DND-41 (cell line): ENCODE data around the gene ZNF571.

Experiments used
- ATAC-seq: fragments of 200-7000 bp; cut with Tn5 transposase; 3 replicates; pipeline ENCODE4 v1.9.1; 2021; ENCODE audit warnings: low read depth; ENCODE audit not compliant: insufficient read depth
- DNase-seq: peaks from one replicate; pipeline ENCODE4 v3.0.0-alpha.2; 2020
- H2AFZ ChIP-seq: 2 replicates; pipeline ENCODE4 v1.6.0; 2012; ENCODE audit warnings: low read depth, low read length
- H3K27ac ChIP-seq: 2 replicates; pipeline ENCODE4 v1.5.1; 2012; ENCODE audit warnings: low read length, inconsistent platforms
- H3K27me3 ChIP-seq: fragments of 200-600 bp; sonication (generic); 2 replicates; pipeline ENCODE4 v1.6.0; 2012; ENCODE audit warnings: low read length, mild to moderate bottlenecking, inconsistent platforms; ENCODE audit not compliant: insufficient read depth, poor library complexity
- H3K36me3 ChIP-seq: 2 replicates; pipeline ENCODE4 v1.5.1; 2012; ENCODE audit warnings: low read length, inconsistent platforms; ENCODE audit not compliant: insufficient read depth
- H3K4me1 ChIP-seq: 2 replicates; pipeline ENCODE4 v1.5.1; 2012; ENCODE audit warnings: mild to moderate bottlenecking, low read length; ENCODE audit not compliant: insufficient read depth
- H3K4me2 ChIP-seq: 2 replicates; pipeline ENCODE4 v1.6.0; 2012; ENCODE audit warnings: mild to moderate bottlenecking, moderate library complexity, low read length, inconsistent platforms; ENCODE audit not compliant: insufficient read depth
- H3K4me3 ChIP-seq, 2 experiments: fragments of 200-600 bp in 1 of 2; shearing (Covaris generic) in 1 of 2; 2 replicates each; pipeline ENCODE4 v1.5.1; 2012 to 2016; ENCODE audit warnings: inconsistent platforms in 2 of 2, low read length in 2 of 2, mild to moderate bottlenecking in 2 of 2, low read depth in 1 of 2, moderate library complexity in 1 of 2
- H3K79me2 ChIP-seq: 2 replicates; pipeline ENCODE4 v1.6.0; 2012; ENCODE audit warnings: low read length, inconsistent platforms; ENCODE audit not compliant: insufficient read depth
- H3K9ac ChIP-seq: 2 replicates; pipeline ENCODE4 v1.6.0; 2012; ENCODE audit warnings: low read depth, mild to moderate bottlenecking, inconsistent platforms, low read length, moderate library complexity
- H3K9me3 ChIP-seq: 2 replicates; pipeline ENCODE4 v1.5.1; 2012; ENCODE audit warnings: low read length, moderate library complexity, mild to moderate bottlenecking, inconsistent platforms; ENCODE audit not compliant: insufficient read depth, severe bottlenecking
- H4K20me1 ChIP-seq: 2 replicates; pipeline ENCODE4 v1.6.0; 2012; ENCODE audit warnings: low read length; ENCODE audit not compliant: insufficient read depth
- EZH2 ChIP-seq: IDR thresholded peaks from 3 replicates; pipeline ENCODE4 v1.6.1; 2012; ENCODE audit warnings: borderline replicate concordance, low read depth, mild to moderate bottlenecking, moderate library complexity, low read length, inconsistent platforms; ENCODE audit not compliant: severe bottlenecking
- TF ChIP-seq, protein P1 (sequence below): IDR thresholded peaks from 2 replicates; pipeline ENCODE4 v1.5.1; 2012; ENCODE audit warnings: borderline replicate concordance, low read length, moderate library complexity, mild to moderate bottlenecking; ENCODE audit not compliant: poor library complexity, severe bottlenecking; ENCODE audit errors: extremely low read depth

The ZNF571 gene

DNA sequence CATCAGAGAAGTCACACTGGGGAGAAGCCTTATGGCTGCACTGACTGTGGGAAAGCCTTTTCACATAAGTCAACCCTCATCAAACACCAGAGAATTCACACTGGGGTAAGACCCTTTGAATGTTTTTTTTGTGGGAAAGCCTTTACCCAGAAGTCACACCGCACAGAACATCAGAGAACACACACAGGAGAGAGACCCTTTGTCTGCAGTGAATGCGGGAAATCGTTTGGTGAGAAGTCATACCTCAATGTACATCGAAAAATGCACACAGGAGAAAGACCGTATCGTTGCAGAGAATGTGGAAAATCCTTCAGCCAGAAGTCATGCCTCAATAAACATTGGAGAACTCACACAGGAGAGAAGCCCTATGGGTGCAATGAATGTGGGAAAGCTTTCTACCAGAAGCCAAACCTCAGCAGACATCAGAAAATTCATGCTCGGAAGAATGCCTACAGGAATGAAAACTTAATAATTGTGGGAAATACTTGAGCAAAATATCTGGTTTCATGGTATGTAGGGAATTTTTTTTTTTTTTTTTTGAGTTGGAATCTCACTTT, 57.1 kb downstream of the ZNF571 start:
- Histone ChIP-seq H3K79me2 (no peaks in the 10 kb centered on the region), H3K4me2 (no peak overlapping the region), H3K27me3 (no peaks in the 10 kb centered on the region), H3K4me3 (no peak overlapping the region), H3K9me3 (peaks cover 26% of the 10 kb centered on the region), H3K9ac (no peak overlapping the region), H3K4me1 (no peaks in the 10 kb centered on the region), H4K20me1 (no peaks in the 10 kb centered on the region), H2AFZ (no peak overlapping the region), H3K36me3 (no peaks in the 10 kb centered on the region), H3K27ac (no peak overlapping the region)
- TF ChIP-seq, protein P1, sequence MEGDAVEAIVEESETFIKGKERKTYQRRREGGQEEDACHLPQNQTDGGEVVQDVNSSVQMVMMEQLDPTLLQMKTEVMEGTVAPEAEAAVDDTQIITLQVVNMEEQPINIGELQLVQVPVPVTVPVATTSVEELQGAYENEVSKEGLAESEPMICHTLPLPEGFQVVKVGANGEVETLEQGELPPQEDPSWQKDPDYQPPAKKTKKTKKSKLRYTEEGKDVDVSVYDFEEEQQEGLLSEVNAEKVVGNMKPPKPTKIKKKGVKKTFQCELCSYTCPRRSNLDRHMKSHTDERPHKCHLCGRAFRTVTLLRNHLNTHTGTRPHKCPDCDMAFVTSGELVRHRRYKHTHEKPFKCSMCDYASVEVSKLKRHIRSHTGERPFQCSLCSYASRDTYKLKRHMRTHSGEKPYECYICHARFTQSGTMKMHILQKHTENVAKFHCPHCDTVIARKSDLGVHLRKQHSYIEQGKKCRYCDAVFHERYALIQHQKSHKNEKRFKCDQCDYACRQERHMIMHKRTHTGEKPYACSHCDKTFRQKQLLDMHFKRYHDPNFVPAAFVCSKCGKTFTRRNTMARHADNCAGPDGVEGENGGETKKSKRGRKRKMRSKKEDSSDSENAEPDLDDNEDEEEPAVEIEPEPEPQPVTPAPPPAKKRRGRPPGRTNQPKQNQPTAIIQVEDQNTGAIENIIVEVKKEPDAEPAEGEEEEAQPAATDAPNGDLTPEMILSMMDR: no peak
- TF ChIP-seq EZH2: no peak
- ATAC-seq: no peak
- no peak for DNase-seq

DNA sequence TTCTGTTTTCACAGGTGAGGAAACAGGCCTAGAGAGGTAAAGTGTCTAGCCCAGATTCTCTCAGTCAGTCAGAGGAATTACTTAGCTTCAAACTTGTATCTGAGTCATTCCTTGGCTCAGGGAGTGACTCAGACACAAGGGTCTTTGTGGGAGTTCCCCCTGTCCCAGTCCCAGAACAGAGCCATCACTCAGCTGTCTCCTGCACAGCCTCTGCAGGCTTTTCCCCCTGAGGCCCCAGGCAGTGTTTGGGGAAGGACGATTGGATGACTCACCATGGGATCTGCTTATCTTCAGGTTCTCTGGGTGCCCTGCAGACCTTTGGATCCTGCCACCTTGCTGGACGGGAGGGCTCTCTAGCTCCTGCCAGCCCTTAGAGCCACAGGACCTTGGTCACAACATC, 74.7 kb downstream of the ZNF571 start:
- H3K27me3 ChIP-seq: no peaks in the 10 kb centered on the region
- TF ChIP-seq, protein P1: no peak
- no peak for TF ChIP-seq EZH2
- no peak for ATAC-seq

More for the DNA sequence above, 74.7 kb downstream of the ZNF571 start:
- H3K4me3 ChIP-seq: no peak overlapping the region
- no peaks in the 10 kb centered on the region for H3K79me2 ChIP-seq
- H3K9ac ChIP-seq: no peak overlapping the region
- no peaks in the 10 kb centered on the region for H3K36me3 ChIP-seq
- no peak overlapping the region for H3K4me2 ChIP-seq
- H3K9me3 ChIP-seq: peaks cover 13% of the 10 kb centered on the region
- no peaks in the 10 kb centered on the region for H3K4me1 ChIP-seq
- H2AFZ ChIP-seq: no peak overlapping the region
- no peak for DNase-seq
- no peaks in the 10 kb centered on the region for H4K20me1 ChIP-seq
- no peak overlapping the region for H3K27ac ChIP-seq
